WI38 (cell line): ENCODE results near the gene NELL1.

Experiments used
- H3K4me3 ChIP-seq: 2 replicates; pipeline ENCODE4 v1.5.1; 2011; ENCODE audit warnings: low read depth, mild to moderate bottlenecking, control low read depth, low read length
- CTCF ChIP-seq: IDR thresholded peaks from 2 replicates; pipeline ENCODE4 v1.5.1; 2012; ENCODE audit warnings: low read depth, mild to moderate bottlenecking, control low read depth, low read length

The NELL1 gene

GRCh38 chr11:20973940-20974559 lies 304.7 kb downstream of the NELL1 start:
- TF ChIP-seq CTCF = no peak
- no peak overlapping the region for H3K4me3 ChIP-seq

GRCh38 chr11:20980736-20981135 lies 311.4 kb downstream of the NELL1 start:
- no peak overlapping the region for H3K4me3 ChIP-seq
- no peak for TF ChIP-seq CTCF

- H3K4me3 ChIP-seq = no peak overlapping the region
- TF ChIP-seq CTCF = no peak
Measured at GRCh38 chr11:20990447-20990846, 321.1 kb downstream of the NELL1 start.

GRCh38 chr11:20991471-20991870 lies 322.1 kb downstream of the NELL1 start:
- TF ChIP-seq CTCF = no peak
- H3K4me3 ChIP-seq = no peak overlapping the region

GRCh38 chr11:21007297-21007696 lies 337.9 kb downstream of the NELL1 start:
- H3K4me3 ChIP-seq = no peak overlapping the region
- no peak for TF ChIP-seq CTCF

GRCh38 chr11:21018248-21018647 lies 348.9 kb downstream of the NELL1 start:
- TF ChIP-seq CTCF = no peak

GRCh38 chr11:21026685-21027084 lies 357.3 kb downstream of the NELL1 start:
- H3K4me3 ChIP-seq = no peak overlapping the region
- TF ChIP-seq CTCF = no peak

More at GRCh38 chr11:21018248-21018647, 348.9 kb downstream of the NELL1 start:
- no peak overlapping the region for H3K4me3 ChIP-seq
